ENCODE results near the gene C2. TPM values are rescaled to one million over a fixed set of nuclear protein-coding genes. Genes with fewer than 3 reads are reported as not detected.
"Not testable (repeated sequence)": the region's sequence is repeated elsewhere in the genome, so short reads cannot be mapped to it uniquely, and the experiment has no call there.

C2 gene
- total and polyA plus RNA-seq, 4 donors: 28.6 to 230 (median 132) TPM

DNA sequence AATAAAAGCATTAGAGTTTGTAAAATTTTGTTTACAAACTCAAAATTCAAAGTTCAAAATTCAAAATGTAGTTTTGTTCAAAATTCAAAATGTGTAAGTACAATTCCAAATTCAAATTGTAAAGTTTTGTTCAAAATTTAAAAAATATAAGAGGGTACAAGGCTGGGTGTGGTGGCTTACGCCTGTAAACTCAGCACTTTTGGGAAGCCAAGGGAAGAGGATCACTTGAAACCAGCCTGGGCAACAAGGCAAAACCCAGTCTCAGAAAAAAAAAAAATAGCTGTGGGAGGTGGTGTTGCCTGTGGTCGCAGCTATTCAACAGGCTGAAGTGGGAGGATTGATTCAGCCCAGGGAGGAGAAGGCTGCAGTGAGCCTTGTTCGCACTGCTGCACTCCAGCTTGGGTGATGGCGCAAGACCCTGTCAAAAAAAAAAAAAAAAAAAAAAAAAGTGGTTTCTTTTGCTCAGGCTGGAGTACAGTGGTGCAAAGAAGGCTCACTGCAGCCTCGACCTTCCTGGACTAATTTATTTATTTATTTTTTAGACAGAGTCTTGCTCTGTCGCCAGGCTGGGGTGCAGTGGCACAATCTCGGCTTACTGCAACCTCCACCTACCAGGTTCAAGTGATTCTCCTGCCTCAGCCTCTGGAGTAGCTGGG, 20.2 kb upstream of the C2 start:
- WGBS, 2 donors: 40 to 42% methylated on average over 7 of the region's 7 CpGs
- H3K9ac ChIP-seq (ENCODE audit: insufficient read depth in 1 of 2, low read length in 2 of 2): no peak overlapping the region
- no peak overlapping the region for H3K4me3 ChIP-seq
- H3K36me3 ChIP-seq (ENCODE audit: control insufficient read depth in 4 of 4, insufficient read depth in 4 of 4, low read length in 4 of 4): no peaks in the 10 kb centered on the region
- H3K27me3 ChIP-seq (ENCODE audit: control insufficient read depth in 3 of 3, insufficient read depth in 3 of 3, low read length in 2 of 3): peaks cover 0 to 3% (median 3%) of the 10 kb centered on the region in 3 donors
- ATAC-seq (ENCODE audit: insufficient read depth, low FRiP score): peak; percentile 66
- no peak overlapping the region for H3K27ac ChIP-seq (ENCODE audit: low read depth in 1 of 2, low read length in 1 of 2)
- DNase-seq: peak; percentile 31 to 76 (median 67)
- TF ChIP-seq, protein P1, sequence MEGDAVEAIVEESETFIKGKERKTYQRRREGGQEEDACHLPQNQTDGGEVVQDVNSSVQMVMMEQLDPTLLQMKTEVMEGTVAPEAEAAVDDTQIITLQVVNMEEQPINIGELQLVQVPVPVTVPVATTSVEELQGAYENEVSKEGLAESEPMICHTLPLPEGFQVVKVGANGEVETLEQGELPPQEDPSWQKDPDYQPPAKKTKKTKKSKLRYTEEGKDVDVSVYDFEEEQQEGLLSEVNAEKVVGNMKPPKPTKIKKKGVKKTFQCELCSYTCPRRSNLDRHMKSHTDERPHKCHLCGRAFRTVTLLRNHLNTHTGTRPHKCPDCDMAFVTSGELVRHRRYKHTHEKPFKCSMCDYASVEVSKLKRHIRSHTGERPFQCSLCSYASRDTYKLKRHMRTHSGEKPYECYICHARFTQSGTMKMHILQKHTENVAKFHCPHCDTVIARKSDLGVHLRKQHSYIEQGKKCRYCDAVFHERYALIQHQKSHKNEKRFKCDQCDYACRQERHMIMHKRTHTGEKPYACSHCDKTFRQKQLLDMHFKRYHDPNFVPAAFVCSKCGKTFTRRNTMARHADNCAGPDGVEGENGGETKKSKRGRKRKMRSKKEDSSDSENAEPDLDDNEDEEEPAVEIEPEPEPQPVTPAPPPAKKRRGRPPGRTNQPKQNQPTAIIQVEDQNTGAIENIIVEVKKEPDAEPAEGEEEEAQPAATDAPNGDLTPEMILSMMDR (IDR thresholded peaks at IDR 0.05; ENCODE audit: control extremely low read depth, extremely low read depth): no peak
- no peaks in the 10 kb centered on the region for H3K9me3 ChIP-seq (ENCODE audit: control insufficient read depth in 4 of 4, insufficient read depth in 3 of 4, low read length in 3 of 4)
- H3K4me1 ChIP-seq (ENCODE audit: control insufficient read depth in 5 of 5, insufficient read depth in 5 of 5, low read length in 5 of 5): peaks cover 0 to 16% (median 3%) of the 10 kb centered on the region in 5 donors

DNA sequence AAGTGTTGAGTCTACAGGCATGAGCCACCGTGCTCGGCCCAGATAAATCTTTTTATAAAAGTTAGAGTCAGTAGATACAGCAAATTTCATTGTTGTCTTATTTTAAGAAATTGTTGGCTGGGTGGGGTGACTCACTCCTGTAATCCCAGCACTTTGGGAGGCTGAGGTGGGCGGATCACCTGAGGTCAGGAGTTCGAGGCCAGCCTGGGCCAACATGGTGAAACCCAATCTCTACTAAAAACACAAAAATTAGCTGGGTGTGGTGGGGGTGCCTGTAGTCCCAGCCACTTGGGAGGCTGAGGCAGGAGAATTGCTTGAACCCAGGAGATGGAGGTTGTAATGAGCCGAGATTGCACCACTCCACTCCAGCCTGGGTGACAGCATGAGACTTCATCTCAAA, 19.3 kb upstream of the C2 start:
- ATAC-seq (ENCODE audit: insufficient read depth, low FRiP score); H3K4me1 ChIP-seq (ENCODE audit: control insufficient read depth in 5 of 5, insufficient read depth in 5 of 5, low read length in 5 of 5); H3K4me3 ChIP-seq; H3K27ac ChIP-seq (ENCODE audit: low read depth in 1 of 2, low read length in 1 of 2); H3K9me3 ChIP-seq (ENCODE audit: control insufficient read depth in 4 of 4, insufficient read depth in 3 of 4, low read length in 3 of 4); DNase-seq; H3K9ac ChIP-seq (ENCODE audit: insufficient read depth in 1 of 2, low read length in 2 of 2); H3K36me3 ChIP-seq (ENCODE audit: control insufficient read depth in 4 of 4, insufficient read depth in 4 of 4, low read length in 4 of 4); H3K27me3 ChIP-seq (ENCODE audit: control insufficient read depth in 3 of 3, insufficient read depth in 3 of 3, low read length in 2 of 3): not testable (repeated sequence)
- WGBS, 2 donors: 87 to 93% methylated on average over 5 of the region's 5 CpGs

DNA sequence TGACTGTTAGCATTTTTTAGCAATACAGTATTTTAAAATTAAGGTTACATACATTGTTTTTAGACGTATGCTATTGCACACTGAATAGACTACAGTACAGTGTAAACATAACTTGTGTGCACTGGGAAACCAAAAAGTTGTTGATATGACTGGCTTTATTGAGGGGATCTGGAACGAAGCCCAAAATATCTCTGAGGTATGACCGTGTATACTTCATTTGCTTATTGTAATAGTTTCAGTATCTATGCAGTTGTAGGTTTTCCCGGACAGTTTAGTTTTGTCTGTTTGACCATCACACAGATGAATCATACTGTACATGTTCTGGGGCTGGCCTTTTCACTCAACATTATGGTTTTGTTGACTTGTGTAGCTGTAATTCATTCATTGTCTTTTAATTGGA, 18.7 kb upstream of the C2 start:
- ATAC-seq (ENCODE audit: insufficient read depth, low FRiP score) (no peak), DNase-seq (peak in 1 of 3 donors; percentile 31)
- no peak overlapping the region for H3K27ac ChIP-seq (ENCODE audit: low read depth in 1 of 2, low read length in 1 of 2)
- no peaks in the 10 kb centered on the region for H3K36me3 ChIP-seq (ENCODE audit: control insufficient read depth in 4 of 4, insufficient read depth in 4 of 4, low read length in 4 of 4)
- peaks cover 0 to 10% (median 0%) of the 10 kb centered on the region in 5 donors for H3K4me1 ChIP-seq (ENCODE audit: control insufficient read depth in 5 of 5, insufficient read depth in 5 of 5, low read length in 5 of 5)
- H3K9me3 ChIP-seq (ENCODE audit: control insufficient read depth in 4 of 4, insufficient read depth in 3 of 4, low read length in 3 of 4): no peaks in the 10 kb centered on the region
- no peak overlapping the region for H3K9ac ChIP-seq (ENCODE audit: insufficient read depth in 1 of 2, low read length in 2 of 2)
- peaks cover 0 to 3% (median 3%) of the 10 kb centered on the region in 3 donors for H3K27me3 ChIP-seq (ENCODE audit: control insufficient read depth in 3 of 3, insufficient read depth in 3 of 3, low read length in 2 of 3)
- WGBS, 2 donors: 40 to 67% methylated on average over 4 of the region's 4 CpGs
- TF ChIP-seq, protein P1 (IDR thresholded peaks at IDR 0.05; ENCODE audit: control extremely low read depth, extremely low read depth): no peak
- H3K4me3 ChIP-seq: no peak overlapping the region

DNA sequence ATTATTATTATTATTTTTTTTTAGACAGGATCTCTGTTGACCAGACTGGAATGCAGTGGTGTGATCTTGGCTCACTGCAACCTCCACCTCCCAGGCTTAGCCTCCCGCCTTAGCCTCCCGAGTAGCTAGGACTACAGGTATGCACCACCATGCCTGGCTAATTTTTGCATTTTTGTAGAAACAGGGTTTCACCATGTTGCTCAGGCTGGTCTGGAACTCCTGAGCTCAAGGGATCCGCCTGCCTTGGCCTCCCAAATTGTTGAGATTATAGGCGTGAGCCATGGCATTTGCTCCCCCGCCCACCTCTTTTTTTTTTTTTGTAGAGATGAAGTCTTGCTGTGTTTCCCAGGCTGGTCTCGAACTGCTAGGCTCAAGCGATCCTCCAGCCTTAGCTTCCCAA, 18.2 kb upstream of the C2 start:
- not testable (repeated sequence) for H3K4me3 ChIP-seq; H3K9me3 ChIP-seq (ENCODE audit: control insufficient read depth in 4 of 4, insufficient read depth in 3 of 4, low read length in 3 of 4); H3K4me1 ChIP-seq (ENCODE audit: control insufficient read depth in 5 of 5, insufficient read depth in 5 of 5, low read length in 5 of 5); H3K27me3 ChIP-seq (ENCODE audit: control insufficient read depth in 3 of 3, insufficient read depth in 3 of 3, low read length in 2 of 3); H3K27ac ChIP-seq (ENCODE audit: low read depth in 1 of 2, low read length in 1 of 2); H3K36me3 ChIP-seq (ENCODE audit: control insufficient read depth in 4 of 4, insufficient read depth in 4 of 4, low read length in 4 of 4); H3K9ac ChIP-seq (ENCODE audit: insufficient read depth in 1 of 2, low read length in 2 of 2); ATAC-seq (ENCODE audit: insufficient read depth, low FRiP score); DNase-seq
- WGBS, 2 donors: 82 to 88% methylated on average over 7 of the region's 7 CpGs

Measured in lung (tissue), 12 donors.